GM12875 (cell line): ENCODE measurements around the gene RIPPLY3.
A peak's percentile ranks its signal among the peaks of the same experiment; 100 is the strongest.

Experiments used
- H3K4me3 ChIP-seq: one replicate; pipeline ENCODE4 v1.5.1; 2011; ENCODE audit warnings: low read depth, low read length, control low read depth
- TF ChIP-seq, protein P1 (sequence below): IDR thresholded peaks from 2 replicates; pipeline ENCODE4 v1.5.1; 2011; ENCODE audit warnings: low read depth, mild to moderate bottlenecking, control low read depth, inconsistent platforms, low read length, moderate library complexity, borderline replicate concordance; ENCODE audit not compliant: insufficient read depth

The RIPPLY3 gene

DNA sequence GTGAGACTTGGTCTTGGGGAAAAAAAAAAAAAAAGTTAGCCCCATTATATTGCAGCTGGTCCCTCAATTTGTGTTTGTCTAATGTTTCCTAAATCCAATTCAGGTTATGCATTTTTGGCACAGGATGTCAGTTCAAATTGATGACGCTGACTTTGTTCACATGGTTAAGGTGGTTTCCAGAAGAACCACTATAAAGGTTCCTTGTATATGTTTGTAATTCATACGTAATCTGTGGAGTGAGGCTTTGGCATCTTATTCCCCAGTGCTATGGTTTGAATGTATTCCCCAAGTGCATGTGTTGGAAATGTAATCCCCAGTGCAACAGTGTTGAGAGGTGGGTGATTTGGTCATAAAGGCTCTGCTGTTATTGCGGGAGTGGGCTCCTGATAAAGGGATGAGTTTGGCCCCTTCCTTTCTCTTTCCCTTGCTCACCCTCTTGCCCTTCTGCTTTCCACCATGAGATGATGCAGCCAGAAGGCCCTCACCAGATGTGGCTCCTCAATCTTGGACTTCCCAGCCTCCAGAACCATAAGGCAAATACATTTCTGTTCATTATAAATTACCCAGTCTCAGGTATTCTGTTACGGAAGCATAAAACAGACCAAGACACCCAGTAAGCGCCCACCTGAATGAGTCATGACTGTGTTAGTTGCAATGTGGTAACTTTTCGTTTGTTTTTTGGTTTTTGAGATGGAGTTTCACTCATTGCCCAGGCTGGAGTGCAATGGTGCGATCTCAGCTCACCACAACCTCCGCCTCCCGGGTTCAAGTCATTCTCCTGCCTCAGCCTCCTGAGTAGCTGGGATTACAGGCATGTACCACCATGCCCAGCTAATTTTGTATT, 20.5 kb upstream of the RIPPLY3 start:
- TF ChIP-seq, protein P1, sequence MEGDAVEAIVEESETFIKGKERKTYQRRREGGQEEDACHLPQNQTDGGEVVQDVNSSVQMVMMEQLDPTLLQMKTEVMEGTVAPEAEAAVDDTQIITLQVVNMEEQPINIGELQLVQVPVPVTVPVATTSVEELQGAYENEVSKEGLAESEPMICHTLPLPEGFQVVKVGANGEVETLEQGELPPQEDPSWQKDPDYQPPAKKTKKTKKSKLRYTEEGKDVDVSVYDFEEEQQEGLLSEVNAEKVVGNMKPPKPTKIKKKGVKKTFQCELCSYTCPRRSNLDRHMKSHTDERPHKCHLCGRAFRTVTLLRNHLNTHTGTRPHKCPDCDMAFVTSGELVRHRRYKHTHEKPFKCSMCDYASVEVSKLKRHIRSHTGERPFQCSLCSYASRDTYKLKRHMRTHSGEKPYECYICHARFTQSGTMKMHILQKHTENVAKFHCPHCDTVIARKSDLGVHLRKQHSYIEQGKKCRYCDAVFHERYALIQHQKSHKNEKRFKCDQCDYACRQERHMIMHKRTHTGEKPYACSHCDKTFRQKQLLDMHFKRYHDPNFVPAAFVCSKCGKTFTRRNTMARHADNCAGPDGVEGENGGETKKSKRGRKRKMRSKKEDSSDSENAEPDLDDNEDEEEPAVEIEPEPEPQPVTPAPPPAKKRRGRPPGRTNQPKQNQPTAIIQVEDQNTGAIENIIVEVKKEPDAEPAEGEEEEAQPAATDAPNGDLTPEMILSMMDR, result no peak
- H3K4me3 ChIP-seq, result no peak overlapping the region

DNA sequence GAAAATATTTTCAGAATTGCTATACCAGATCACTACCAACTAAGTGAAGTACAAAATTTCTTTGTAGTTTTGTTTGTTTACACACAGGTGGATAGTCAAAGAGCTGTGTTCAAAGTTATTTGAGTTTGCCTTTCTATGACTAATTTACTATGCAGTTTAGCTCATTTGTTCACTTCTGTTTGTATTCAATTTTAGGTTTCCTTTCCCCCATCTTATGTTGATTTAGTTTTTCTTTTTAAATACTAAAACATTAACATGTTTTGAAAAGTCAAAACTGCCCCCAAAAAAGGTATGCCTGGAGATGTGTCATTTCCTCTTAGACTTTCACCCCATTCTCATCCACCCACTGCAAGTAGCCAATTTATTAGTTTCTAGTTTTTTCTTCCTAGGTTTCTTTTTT, 18.7 kb upstream of the RIPPLY3 start:
- TF ChIP-seq, protein P1, result no peak
- H3K4me3 ChIP-seq, result no peak overlapping the region

DNA sequence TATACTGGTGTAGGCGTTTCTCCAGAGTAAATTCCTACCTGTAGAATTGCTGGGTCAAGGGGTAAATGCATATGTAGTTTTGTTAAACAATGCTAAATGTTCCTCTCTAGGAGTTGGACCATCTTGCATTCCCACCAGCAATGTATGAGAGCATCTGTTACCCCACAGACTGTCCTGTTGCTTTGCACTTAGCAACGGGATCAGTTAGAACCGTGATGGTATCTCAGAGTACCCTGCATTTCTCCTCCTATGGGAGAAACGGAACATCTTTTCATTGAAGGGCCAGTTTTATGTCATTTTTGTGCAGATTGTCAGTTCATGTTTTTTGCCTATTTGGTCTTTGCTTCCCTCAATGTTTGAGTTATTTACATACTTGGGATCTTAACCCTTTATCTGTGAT, 18.0 kb upstream of the RIPPLY3 start:
- no peak overlapping the region for H3K4me3 ChIP-seq
- TF ChIP-seq, protein P1, result no peak

DNA sequence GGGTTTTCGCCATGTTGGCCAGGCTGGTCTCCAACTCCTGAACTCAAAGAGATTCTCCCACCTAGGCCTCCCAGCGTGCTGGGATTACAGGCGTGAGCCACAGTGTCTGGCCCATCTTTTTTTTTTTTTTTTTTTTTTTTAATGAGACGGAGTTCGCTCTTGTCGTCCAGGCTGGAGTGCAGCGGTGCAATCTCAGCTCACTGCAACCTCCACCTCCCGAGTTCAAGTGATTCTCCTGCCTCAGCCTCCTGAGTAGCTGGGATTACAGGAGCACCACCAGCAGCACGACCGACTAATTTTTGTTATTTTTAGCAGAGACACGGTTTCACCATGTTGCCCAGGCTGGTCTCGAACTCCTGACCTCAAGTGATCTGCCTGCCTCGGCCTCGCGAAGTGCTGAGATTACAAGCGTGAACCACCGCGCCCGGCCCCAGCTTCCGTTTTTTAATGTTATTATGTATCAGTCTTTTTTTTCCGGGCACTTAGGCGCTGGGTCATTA, 17.3 kb upstream of the RIPPLY3 start:
- peak overlapping the region; percentile 66 for H3K4me3 ChIP-seq

DNA sequence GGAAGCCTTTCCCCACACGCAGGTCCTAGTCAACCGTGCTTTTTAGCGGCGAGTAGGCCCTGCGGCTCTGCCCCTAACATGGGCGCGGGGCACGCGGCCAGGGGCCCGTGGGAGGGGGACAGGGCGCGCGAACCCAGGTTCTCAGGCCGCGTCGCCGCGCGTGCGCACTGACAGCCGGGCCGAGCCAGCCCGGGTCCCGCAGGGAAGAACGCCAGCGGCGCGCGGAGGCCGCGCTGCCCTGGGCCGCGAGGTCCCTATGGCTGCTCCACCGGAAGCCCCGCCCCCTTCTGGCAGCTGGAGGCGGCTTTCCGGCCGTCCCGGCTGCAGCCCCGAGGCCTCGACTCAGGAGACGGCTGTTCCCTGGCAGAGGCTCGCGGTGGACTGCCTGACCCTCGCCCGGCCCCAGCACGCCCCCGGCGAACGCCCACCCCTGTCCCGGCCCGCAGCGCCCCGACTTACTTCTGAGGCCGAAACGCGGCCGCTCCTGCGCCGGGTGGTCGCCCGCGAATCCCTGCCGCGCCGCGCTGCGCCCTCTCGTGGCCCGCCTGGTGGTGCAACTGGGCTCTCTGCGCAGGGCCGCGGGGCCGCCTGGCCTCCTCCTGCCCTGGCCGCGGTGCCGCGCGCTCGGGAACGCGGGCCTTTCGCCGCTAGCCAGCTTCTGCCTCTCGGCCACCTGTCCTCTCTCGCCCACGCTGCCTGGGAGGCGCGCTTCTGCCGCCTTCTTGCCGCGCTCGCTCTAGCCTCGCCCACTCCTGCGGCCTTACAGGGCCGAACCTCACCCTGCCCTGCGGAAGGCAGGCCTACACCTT, 16.6 kb upstream of the RIPPLY3 start:
- TF ChIP-seq, protein P1, result peak; percentile 91

DNA sequence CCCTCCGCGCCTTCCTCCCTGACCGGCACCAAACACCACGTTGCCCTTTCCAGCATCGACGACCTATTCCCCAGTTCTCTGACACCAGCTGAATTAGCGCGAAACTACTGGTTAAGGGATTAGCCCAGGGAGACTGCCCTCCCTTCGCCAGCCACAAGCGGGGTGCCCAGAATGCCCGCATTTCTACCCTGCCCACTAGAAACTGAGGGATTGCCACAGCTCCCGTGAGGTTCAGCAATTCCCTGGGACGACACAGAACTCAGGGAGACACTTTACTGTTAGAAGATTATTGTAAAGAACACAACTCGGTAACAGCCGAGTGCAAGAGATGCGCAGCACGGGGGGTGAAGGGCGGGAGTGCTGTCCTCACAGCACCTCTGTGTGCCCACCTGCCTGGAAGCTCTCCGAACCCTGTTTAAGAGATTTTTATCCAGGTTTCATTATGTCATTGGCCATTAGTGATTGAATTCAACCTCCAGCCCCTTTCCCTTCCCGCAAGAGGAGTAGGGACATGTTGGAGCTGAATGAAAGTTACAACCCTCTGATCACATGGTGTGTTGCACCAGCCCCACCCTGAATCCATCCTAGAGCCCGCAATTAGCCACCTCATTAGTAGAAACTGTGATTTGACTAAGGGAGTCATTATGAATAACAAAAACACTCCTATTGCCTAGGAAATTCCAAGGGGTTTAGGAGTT, 15.8 kb upstream of the RIPPLY3 start:
- peak overlapping the region; percentile 66 for H3K4me3 ChIP-seq
- TF ChIP-seq, protein P1, result no peak

More for the DNA sequence above, 16.6 kb upstream of the RIPPLY3 start:
- H3K4me3 ChIP-seq, result peak overlapping the region; percentile 66

DNA sequence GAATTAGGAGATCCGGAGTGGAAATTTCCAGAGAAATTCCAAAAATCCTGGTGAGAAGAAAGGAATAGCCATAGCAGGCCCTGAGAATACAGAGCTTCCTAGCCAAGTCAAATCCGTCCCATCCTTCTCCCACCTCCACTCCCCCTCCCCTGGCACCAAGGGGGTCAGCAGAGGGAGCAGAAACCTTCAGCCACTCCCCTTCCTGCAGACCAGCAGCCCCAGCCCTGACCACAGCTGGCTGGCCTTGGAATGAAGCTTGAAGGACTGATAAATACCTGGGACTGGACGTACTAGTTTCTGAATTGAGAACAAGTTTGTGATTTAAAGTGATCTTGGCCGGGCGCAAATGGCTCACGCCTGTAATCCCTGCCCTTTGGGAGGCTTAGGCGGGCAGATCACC, 13.8 kb upstream of the RIPPLY3 start:
- H3K4me3 ChIP-seq, result no peak overlapping the region
- TF ChIP-seq, protein P1, result no peak
